K562 (cell line): ENCODE results near the gene GNAQ. TPM values are rescaled to one million over a fixed set of nuclear protein-coding genes. Genes with fewer than 3 reads are reported as not detected.
A peak's percentile ranks its signal among the peaks of the same experiment; 100 is the strongest.

ENCODE experiments used
- CHAMP1 ChIP-seq: fragments of 450-650 bp; IDR thresholded peaks from 2 replicates; pipeline ENCODE4 v1.6.1; 2016; ENCODE audit warnings: mild to moderate bottlenecking
- CREM ChIP-seq: IDR thresholded peaks from 2 replicates; pipeline ENCODE4 v1.6.1; 2014; ENCODE audit warnings: antibody characterized with exemption, low read depth
- MAFF ChIP-seq: IDR thresholded peaks from 2 replicates; pipeline ENCODE4 v1.6.1; 2012; ENCODE audit warnings: low read length, improper control_type of control experiment
- MCM3 ChIP-seq: fragments of 450-650 bp; IDR thresholded peaks from 2 replicates; pipeline ENCODE4 v1.6.1; 2016
- NR2F6 ChIP-seq: fragments of 450-650 bp; formaldehyde crosslinking; IDR thresholded peaks from 2 replicates; pipeline ENCODE4 v1.4.0; 2020; ENCODE audit warnings: mild to moderate bottlenecking
- RAD51 ChIP-seq: fragments of 450-650 bp; IDR thresholded peaks from 2 replicates; pipeline ENCODE4 v1.7.1; 2016; ENCODE audit warnings: low read depth, mild to moderate bottlenecking, borderline replicate concordance
- RBM39 ChIP-seq: fragments of 200-400 bp; formaldehyde crosslinking; optimal IDR thresholded peaks from 2 replicates; pipeline ENCODE3; 2018; ENCODE audit warnings: low read depth, low read length
- RFX7 ChIP-seq: fragments of 250-450 bp; sonication (Bioruptor Pico); IDR thresholded peaks from 2 replicates; pipeline ENCODE4 v1.5.1; 2021; ENCODE audit warnings: mild to moderate bottlenecking
- SIN3B ChIP-seq: fragments of 450-650 bp; IDR thresholded peaks from 2 replicates; pipeline ENCODE4 v1.6.1; 2017; ENCODE audit warnings: low read depth, mild to moderate bottlenecking, moderate library complexity
- SIX5 ChIP-seq, 2 experiments: IDR thresholded peaks; 2 replicates each; pipeline ENCODE4 v1.6.1; 2011; ENCODE audit warnings: low read length in 2 of 2, borderline replicate concordance in 1 of 2, low read depth in 1 of 2, mild to moderate bottlenecking in 1 of 2, moderate library complexity in 1 of 2; ENCODE audit not compliant: insufficient read depth in 1 of 2
- STAT5B ChIP-seq: fragments of 250-450 bp; sonication (Bioruptor Pico); IDR thresholded peaks from 2 replicates; pipeline ENCODE4 v1.8.0; 2021; ENCODE audit warnings: mild to moderate bottlenecking, inconsistent platforms
- TCF3 ChIP-seq: sonication (generic); formaldehyde crosslinking; IDR thresholded peaks from 2 replicates; pipeline ENCODE4 v1.4.0; 2020; ENCODE audit warnings: mild to moderate bottlenecking, missing genetic modification reagents
- ZBTB40 ChIP-seq, 2 experiments: fragments of 450-650 bp in 1 of 2; sonication (generic) in 1 of 2; formaldehyde crosslinking in 1 of 2; IDR thresholded peaks; 2 replicates each; pipeline versions ENCODE4 v1.7.1 to v1.9.0; 2016 to 2022; ENCODE audit warnings: inconsistent platforms in 1 of 2, mild to moderate bottlenecking in 1 of 2, missing genetic modification reagents in 1 of 2
- ZC3H4 ChIP-seq: sonication (generic); formaldehyde crosslinking; IDR thresholded peaks from 2 replicates; pipeline ENCODE4 v1.9.0; 2021; ENCODE audit warnings: missing genetic modification reagents, borderline replicate concordance
- ZNF143 ChIP-seq: sonication (generic); formaldehyde crosslinking; IDR thresholded peaks from 2 replicates; pipeline ENCODE4 v1.9.0; 2022; ENCODE audit warnings: mild to moderate bottlenecking, missing genetic modification reagents
- ZNF217 ChIP-seq: sonication (generic); formaldehyde crosslinking; IDR thresholded peaks from 2 replicates; pipeline ENCODE4 v1.8.0; 2022; ENCODE audit warnings: mild to moderate bottlenecking, missing genetic modification reagents
- ZNF384 ChIP-seq: IDR thresholded peaks from 2 replicates; pipeline ENCODE4 v1.6.1; 2012; ENCODE audit warnings: low read depth, low read length, improper control_type of control experiment
- ZNF77 ChIP-seq: fragments of 250-450 bp; sonication (Bioruptor Pico); IDR thresholded peaks from 2 replicates; pipeline ENCODE4 v1.5.0; 2020
- ZNF780A ChIP-seq: fragments of 250-450 bp; sonication (Bioruptor Pico); IDR thresholded peaks from 2 replicates; pipeline ENCODE4 v1.5.0; 2021; ENCODE audit warnings: mild to moderate bottlenecking
- polyA plus RNA-seq, 8 experiments: library from polyadenylated mRNA; depleted of rRNA in 4 of 8; stranded (reverse) in 5 of 8; unstranded in 3 of 8; fragments of >200 nt; fragmentation: Nextera tagmentation in 2 of 8; fragmentation: Illumina TruSeq in 1 of 8; extraction: Ambion mirVana in 2 of 8; extraction: Trizol in 1 of 8; gene quantifications; 2 replicates each; pipeline versions ENCODE4 v1.2.1 to v1.2.3, GENCODE V29; 2011 to 2014; ENCODE audit warnings: inconsistent platforms in 1 of 8, missing spikeins in 1 of 8
- total RNA-seq, 7 experiments: library from RNA; depleted of rRNA in 6 of 7; stranded (reverse); fragments of >200 nt in 6 of 7; fragmentation: Illumina TruSeq in 2 of 7; extraction: Trizol in 2 of 7; gene quantifications; 2 replicates each; pipeline versions ENCODE4 v1.2.1 to v1.2.3, GENCODE V29; 2011 to 2021; ENCODE audit warnings: low replicate concordance in 1 of 7

Gene GNAQ
- total and polyA plus RNA-seq, 9 of the 15 experiments (the other 6 are each of a cell fraction or from before 2014, with no cell fraction given), result 4.8 to 27.9 (median 17.5) TPM

- no peak for TF ChIP-seq ZBTB40 (IDR thresholded peaks at IDR 0.05)
- TF ChIP-seq ZBTB40 (CRISPR knock-in tag; IDR thresholded peaks at IDR 0.05), result no peak
- no peak for TF ChIP-seq ZNF217 (CRISPR knock-in tag)
- TF ChIP-seq MCM3, result no peak
- TF ChIP-seq SIN3B, result no peak
- no peak for TF ChIP-seq CHAMP1
- TF ChIP-seq RFX7 (CRISPR knock-in tag), result no peak
- no peak for TF ChIP-seq SIX5 (IDR thresholded peaks at IDR 0.05; ENCODE audit: borderline replicate concordance in 1 of 2, insufficient read depth in 1 of 2, low read depth in 1 of 2, low read length in 2 of 2)
- TF ChIP-seq ZC3H4 (CRISPR knock-in tag), result no peak
- no peak for TF ChIP-seq NR2F6
- TF ChIP-seq ZNF77 (CRISPR knock-in tag), result no peak
- no peak for TF ChIP-seq CREM
- TF ChIP-seq TCF3, result peak; percentile 49
- no peak for TF ChIP-seq ZNF384
- TF ChIP-seq RBM39, result no peak
- no peak for TF ChIP-seq STAT5B (CRISPR knock-in tag)
- peak; percentile 78 for TF ChIP-seq MAFF
- no peak for TF ChIP-seq ZNF780A (CRISPR knock-in tag)
- no peak for TF ChIP-seq ZNF143
- TF ChIP-seq RAD51, result no peak
Measured at GRCh38 chr9:77820293-77820954, 211.2 kb downstream of the GNAQ start (continued).
